ENCODE data around the gene CDAN1.

DNA sequence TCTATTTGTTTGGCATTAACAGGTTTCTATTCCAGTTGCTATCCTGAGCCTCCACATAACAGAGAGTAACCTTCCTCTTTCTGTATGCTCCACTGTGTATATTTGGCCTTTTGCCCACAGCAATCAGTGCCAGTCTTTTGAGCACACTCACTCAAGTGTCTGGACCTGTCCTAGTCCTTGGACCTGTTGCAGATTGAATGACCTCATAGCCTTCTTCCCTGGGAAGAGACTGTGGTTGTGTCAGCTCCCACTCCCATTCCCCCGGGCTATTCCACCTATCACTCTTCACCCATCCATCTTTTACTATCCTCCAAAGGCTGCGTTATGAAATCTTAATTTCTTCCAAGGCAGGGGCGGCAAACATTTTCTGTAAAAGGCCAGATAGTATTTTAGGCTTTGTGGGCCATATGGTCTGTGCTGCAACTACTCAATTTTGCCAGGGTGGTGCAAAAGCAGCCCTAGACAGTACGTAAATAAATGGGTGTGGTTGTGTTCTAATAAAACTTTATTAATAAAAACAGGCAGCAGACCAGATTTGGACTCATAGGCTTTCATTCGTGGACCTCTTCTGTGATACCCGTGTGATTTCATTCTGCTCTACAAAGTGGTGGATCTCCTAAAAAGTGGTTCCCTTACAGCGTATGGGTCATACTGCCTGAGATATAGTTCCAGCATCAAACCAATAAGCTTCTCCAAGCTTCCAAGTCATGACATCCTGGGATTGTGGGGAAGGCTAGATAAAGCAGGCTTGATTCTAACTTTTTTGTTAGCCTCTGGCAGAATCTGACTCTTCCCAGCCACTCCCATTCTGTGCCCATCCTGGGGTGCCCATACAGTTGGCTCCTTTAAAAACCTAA lies 57.4 kb downstream of the CDAN1 start:
- TF ChIP-seq, protein P1, sequence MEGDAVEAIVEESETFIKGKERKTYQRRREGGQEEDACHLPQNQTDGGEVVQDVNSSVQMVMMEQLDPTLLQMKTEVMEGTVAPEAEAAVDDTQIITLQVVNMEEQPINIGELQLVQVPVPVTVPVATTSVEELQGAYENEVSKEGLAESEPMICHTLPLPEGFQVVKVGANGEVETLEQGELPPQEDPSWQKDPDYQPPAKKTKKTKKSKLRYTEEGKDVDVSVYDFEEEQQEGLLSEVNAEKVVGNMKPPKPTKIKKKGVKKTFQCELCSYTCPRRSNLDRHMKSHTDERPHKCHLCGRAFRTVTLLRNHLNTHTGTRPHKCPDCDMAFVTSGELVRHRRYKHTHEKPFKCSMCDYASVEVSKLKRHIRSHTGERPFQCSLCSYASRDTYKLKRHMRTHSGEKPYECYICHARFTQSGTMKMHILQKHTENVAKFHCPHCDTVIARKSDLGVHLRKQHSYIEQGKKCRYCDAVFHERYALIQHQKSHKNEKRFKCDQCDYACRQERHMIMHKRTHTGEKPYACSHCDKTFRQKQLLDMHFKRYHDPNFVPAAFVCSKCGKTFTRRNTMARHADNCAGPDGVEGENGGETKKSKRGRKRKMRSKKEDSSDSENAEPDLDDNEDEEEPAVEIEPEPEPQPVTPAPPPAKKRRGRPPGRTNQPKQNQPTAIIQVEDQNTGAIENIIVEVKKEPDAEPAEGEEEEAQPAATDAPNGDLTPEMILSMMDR (IDR thresholded peaks at IDR 0.05) = no peak
- TF ChIP-seq POLR2A (IDR thresholded peaks at IDR 0.05; ENCODE audit: low read depth) (no peak), EP300 (IDR thresholded peaks at IDR 0.05) (no peak), POLR2AphosphoS5 (IDR thresholded peaks at IDR 0.05) (no peak)
